HL-60 (cell line): ENCODE results near the gene IDE.
A peak's percentile ranks its signal among the peaks of the same experiment; 100 is the strongest.

Experiments
- GABPA ChIP-seq: IDR thresholded peaks from 2 replicates; pipeline ENCODE4 v1.6.1; 2012; ENCODE audit warnings: low read depth
- POLR2AphosphoS5 ChIP-seq: IDR thresholded peaks from 2 replicates; pipeline ENCODE4 v1.6.1; 2012; ENCODE audit warnings: low read depth
- SPI1 ChIP-seq: IDR thresholded peaks from 2 replicates; pipeline ENCODE4 v1.6.1; 2012; ENCODE audit warnings: low read depth, mild to moderate bottlenecking, borderline replicate concordance
- TF ChIP-seq, protein P1 (sequence below): IDR thresholded peaks from one replicate; pipeline ENCODE4 v1.5.1; 2011; ENCODE audit warnings: low read length, control low read depth, inconsistent platforms; ENCODE audit not compliant: insufficient read depth
- TF ChIP-seq, protein P2 (sequence below): IDR thresholded peaks from 2 replicates; pipeline ENCODE4 v1.6.1; 2012; ENCODE audit warnings: low read depth; ENCODE audit not compliant: insufficient replicate concordance

DNA sequence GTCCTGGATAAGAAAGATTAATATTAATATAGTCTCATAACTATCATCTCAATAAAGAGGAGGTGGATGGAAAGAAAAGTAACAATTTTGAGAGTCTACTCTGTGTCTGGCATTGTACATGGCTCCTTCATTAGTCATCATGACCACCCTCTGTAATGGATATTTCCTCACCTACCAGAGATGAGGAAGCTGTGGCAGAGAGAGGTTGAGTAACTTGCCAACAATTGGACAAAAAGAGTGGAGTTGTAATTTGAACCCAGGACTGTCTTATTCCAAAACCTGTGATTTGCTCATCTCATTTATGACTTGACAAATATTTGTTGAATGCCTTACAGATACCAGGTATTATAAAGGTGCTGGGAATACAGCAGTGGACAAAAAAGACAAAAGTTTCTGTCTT, 2.1 kb upstream of the IDE start:
- TF ChIP-seq, protein P1, sequence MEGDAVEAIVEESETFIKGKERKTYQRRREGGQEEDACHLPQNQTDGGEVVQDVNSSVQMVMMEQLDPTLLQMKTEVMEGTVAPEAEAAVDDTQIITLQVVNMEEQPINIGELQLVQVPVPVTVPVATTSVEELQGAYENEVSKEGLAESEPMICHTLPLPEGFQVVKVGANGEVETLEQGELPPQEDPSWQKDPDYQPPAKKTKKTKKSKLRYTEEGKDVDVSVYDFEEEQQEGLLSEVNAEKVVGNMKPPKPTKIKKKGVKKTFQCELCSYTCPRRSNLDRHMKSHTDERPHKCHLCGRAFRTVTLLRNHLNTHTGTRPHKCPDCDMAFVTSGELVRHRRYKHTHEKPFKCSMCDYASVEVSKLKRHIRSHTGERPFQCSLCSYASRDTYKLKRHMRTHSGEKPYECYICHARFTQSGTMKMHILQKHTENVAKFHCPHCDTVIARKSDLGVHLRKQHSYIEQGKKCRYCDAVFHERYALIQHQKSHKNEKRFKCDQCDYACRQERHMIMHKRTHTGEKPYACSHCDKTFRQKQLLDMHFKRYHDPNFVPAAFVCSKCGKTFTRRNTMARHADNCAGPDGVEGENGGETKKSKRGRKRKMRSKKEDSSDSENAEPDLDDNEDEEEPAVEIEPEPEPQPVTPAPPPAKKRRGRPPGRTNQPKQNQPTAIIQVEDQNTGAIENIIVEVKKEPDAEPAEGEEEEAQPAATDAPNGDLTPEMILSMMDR: no peak
- TF ChIP-seq GABPA: no peak
- TF ChIP-seq POLR2AphosphoS5: no peak
- TF ChIP-seq, protein P2, sequence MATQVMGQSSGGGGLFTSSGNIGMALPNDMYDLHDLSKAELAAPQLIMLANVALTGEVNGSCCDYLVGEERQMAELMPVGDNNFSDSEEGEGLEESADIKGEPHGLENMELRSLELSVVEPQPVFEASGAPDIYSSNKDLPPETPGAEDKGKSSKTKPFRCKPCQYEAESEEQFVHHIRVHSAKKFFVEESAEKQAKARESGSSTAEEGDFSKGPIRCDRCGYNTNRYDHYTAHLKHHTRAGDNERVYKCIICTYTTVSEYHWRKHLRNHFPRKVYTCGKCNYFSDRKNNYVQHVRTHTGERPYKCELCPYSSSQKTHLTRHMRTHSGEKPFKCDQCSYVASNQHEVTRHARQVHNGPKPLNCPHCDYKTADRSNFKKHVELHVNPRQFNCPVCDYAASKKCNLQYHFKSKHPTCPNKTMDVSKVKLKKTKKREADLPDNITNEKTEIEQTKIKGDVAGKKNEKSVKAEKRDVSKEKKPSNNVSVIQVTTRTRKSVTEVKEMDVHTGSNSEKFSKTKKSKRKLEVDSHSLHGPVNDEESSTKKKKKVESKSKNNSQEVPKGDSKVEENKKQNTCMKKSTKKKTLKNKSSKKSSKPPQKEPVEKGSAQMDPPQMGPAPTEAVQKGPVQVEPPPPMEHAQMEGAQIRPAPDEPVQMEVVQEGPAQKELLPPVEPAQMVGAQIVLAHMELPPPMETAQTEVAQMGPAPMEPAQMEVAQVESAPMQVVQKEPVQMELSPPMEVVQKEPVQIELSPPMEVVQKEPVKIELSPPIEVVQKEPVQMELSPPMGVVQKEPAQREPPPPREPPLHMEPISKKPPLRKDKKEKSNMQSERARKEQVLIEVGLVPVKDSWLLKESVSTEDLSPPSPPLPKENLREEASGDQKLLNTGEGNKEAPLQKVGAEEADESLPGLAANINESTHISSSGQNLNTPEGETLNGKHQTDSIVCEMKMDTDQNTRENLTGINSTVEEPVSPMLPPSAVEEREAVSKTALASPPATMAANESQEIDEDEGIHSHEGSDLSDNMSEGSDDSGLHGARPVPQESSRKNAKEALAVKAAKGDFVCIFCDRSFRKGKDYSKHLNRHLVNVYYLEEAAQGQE: no peak
- TF ChIP-seq SPI1: 0 out of 2 replicates have a peak, but pooled peaks have one; percentile 16
